DOHH2 (cell line): ENCODE measurements around the gene ELAVL3.

ENCODE experiments used
- CTCF ChIP-seq: fragments of 200-600 bp; sonication (generic); IDR thresholded peaks from one replicate; pipeline ENCODE4 v1.5.1; 2014; ENCODE audit warnings: antibody characterized with exemption, mild to moderate bottlenecking, low read depth, low read length; ENCODE audit not compliant: poor library complexity, severe bottlenecking
- EZH2phosphoT487 ChIP-seq: fragments of 200-600 bp; sonication (generic); IDR thresholded peaks from 2 replicates; pipeline ENCODE4 v1.6.1; 2017; ENCODE audit warnings: borderline replicate concordance, mild to moderate bottlenecking, antibody characterized with exemption, low read length, moderate library complexity, mixed read lengths

GRCh38 chr19:11446271-11446651 lies 34.6 kb downstream of the ELAVL3 start:
- TF ChIP-seq CTCF = no peak
- TF ChIP-seq EZH2phosphoT487 = no peak
